NCI-H1048 (cell line): ENCODE data around the gene SLC35G2.
"Not testable (repeated sequence)": the region's sequence is repeated elsewhere in the genome, so short reads cannot be mapped to it uniquely, and the experiment has no call there.

Source experiments
- DNase-seq: peaks from one replicate; lab custom pipeline; 2025; lab: John Stamatoyannopoulos, UW

SLC35G2 gene

GRCh38 chr3:136818769-136819391, at the start of gene SLC35G2:
TSS of gene SLC35G2 (plus strand) at chr3:136819126. CDS start at chr3:136854461, 35,335 bp downstream.
- DNase-seq, result no peak

GRCh38 chr3:136772709-136773108, 46.2 kb upstream of the SLC35G2 start:
- no peak for DNase-seq

- no peak for DNase-seq
Measured at GRCh38 chr3:136778865-136779264, 40.1 kb upstream of the SLC35G2 start.

- no peak for DNase-seq
Measured at GRCh38 chr3:136780741-136781140, 38.2 kb upstream of the SLC35G2 start.

- DNase-seq, result no peak
Measured at GRCh38 chr3:136783708-136784191, 35.2 kb upstream of the SLC35G2 start.

- DNase-seq, result no peak
Measured at GRCh38 chr3:136787349-136787748, 31.6 kb upstream of the SLC35G2 start.

GRCh38 chr3:136788154-136788553, 30.8 kb upstream of the SLC35G2 start:
- DNase-seq, result no peak

GRCh38 chr3:136789976-136790375, 28.9 kb upstream of the SLC35G2 start:
- no peak for DNase-seq

- no peak for DNase-seq
Measured at GRCh38 chr3:136790786-136791185, 28.1 kb upstream of the SLC35G2 start.

- DNase-seq, result no peak
Measured at GRCh38 chr3:136792556-136793330, 26.2 kb upstream of the SLC35G2 start.

GRCh38 chr3:136801146-136801545, 17.8 kb upstream of the SLC35G2 start:
- DNase-seq, result not testable (repeated sequence)

- DNase-seq, result no peak
Measured at GRCh38 chr3:136802481-136802996, 16.4 kb upstream of the SLC35G2 start.

- no peak for DNase-seq
Measured at GRCh38 chr3:136804141-136804540, 14.8 kb upstream of the SLC35G2 start.

- no peak for DNase-seq
Measured at GRCh38 chr3:136804813-136805212, 14.1 kb upstream of the SLC35G2 start.

GRCh38 chr3:136805795-136806194, 13.1 kb upstream of the SLC35G2 start:
- no peak for DNase-seq

GRCh38 chr3:136811701-136812100, 7.2 kb upstream of the SLC35G2 start:
- DNase-seq, result no peak

GRCh38 chr3:136817448-136817847, 1.5 kb upstream of the SLC35G2 start:
- no peak for DNase-seq

GRCh38 chr3:136818191-136818768, 646 bp upstream of the SLC35G2 start:
- DNase-seq, result no peak

- no peak for DNase-seq
Measured at GRCh38 chr3:136819392-136819730, 435 bp downstream of the SLC35G2 start.

- no peak for DNase-seq
Measured at GRCh38 chr3:136819731-136820679, 1.1 kb downstream of the SLC35G2 start.

- DNase-seq, result no peak
Measured at GRCh38 chr3:136831461-136831860, 12.5 kb downstream of the SLC35G2 start.
